ENCODE results near the gene ITPR3. TPM values are rescaled to one million over a fixed set of nuclear protein-coding genes. Genes with fewer than 3 reads are reported as not detected.

ITPR3 gene
- total RNA-seq, 1 donor from 2014 or later: 17.7 TPM

DNA sequence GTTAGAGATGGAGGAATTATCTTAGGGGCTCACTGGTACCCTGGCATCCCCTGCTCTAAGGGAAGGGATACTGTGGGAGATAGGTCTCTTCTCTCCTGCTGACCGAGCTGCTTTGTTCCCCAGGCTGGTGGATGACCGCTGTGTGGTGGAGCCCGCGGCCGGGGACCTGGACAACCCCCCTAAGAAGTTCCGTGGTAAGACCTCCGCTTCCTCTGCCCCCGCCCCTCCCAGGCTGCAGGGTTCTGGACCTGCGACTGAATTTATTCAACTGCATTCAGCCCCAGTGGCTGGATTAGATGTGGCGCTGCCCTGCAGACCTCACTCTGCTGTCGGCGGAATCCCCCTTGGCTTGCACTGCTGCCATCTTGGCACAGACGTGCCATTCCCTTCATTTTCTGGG lies 19.2 kb downstream of the ITPR3 start:
- Mint-ChIP-seq H3K27me3 (ENCODE audit: low read depth, unreplicated experiment) (peaks cover 18% of the 10 kb centered on the region), H3K9me3 (ENCODE audit: unreplicated experiment) (no peaks in the 10 kb centered on the region), H3K27ac (ENCODE audit: unreplicated experiment) (no peak overlapping the region), H3K4me3 (ENCODE audit: unreplicated experiment) (no peak overlapping the region), H3K4me1 (ENCODE audit: low read depth, unreplicated experiment) (no peaks in the 10 kb centered on the region), H3K36me3 (ENCODE audit: low read depth, unreplicated experiment) (peaks cover 3% of the 10 kb centered on the region)
- H3K27me3 ChIP-seq (ENCODE audit: insufficient read depth, low read length): peaks cover 5% of the 10 kb centered on the region
- H3K4me3 ChIP-seq (ENCODE audit: insufficient read depth, low read depth, low read length): no peak overlapping the region
- no peak overlapping the region for H3K27ac ChIP-seq (ENCODE audit: low read depth, low read length)
- no peaks in the 10 kb centered on the region for H3K4me1 ChIP-seq (ENCODE audit: insufficient read depth, low read length)
- no peaks in the 10 kb centered on the region for H4K20me1 ChIP-seq (ENCODE audit: insufficient read depth, low read length)
- no peak overlapping the region for H3K9ac ChIP-seq (ENCODE audit: low read length)
- H2AFZ ChIP-seq (ENCODE audit: low read depth, low read length): no peak overlapping the region
- no peaks in the 10 kb centered on the region for H3K9me3 ChIP-seq (ENCODE audit: insufficient read depth, low read depth, low read length)
- no peaks in the 10 kb centered on the region for H3K36me3 ChIP-seq (ENCODE audit: insufficient read depth, low read length)
- DNase-seq (ENCODE audit: low read depth) (no peak), FAIRE-seq (no peak)
- TF ChIP-seq EZH2 (IDR thresholded peaks at IDR 0.05; ENCODE audit: insufficient read depth, low read length): no peak
- TF ChIP-seq, protein P1, sequence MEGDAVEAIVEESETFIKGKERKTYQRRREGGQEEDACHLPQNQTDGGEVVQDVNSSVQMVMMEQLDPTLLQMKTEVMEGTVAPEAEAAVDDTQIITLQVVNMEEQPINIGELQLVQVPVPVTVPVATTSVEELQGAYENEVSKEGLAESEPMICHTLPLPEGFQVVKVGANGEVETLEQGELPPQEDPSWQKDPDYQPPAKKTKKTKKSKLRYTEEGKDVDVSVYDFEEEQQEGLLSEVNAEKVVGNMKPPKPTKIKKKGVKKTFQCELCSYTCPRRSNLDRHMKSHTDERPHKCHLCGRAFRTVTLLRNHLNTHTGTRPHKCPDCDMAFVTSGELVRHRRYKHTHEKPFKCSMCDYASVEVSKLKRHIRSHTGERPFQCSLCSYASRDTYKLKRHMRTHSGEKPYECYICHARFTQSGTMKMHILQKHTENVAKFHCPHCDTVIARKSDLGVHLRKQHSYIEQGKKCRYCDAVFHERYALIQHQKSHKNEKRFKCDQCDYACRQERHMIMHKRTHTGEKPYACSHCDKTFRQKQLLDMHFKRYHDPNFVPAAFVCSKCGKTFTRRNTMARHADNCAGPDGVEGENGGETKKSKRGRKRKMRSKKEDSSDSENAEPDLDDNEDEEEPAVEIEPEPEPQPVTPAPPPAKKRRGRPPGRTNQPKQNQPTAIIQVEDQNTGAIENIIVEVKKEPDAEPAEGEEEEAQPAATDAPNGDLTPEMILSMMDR (IDR thresholded peaks at IDR 0.05; ENCODE audit: insufficient read depth, low read depth, low read length): no peak
- no peaks in the 10 kb centered on the region for H3K79me2 ChIP-seq (ENCODE audit: insufficient read depth, low read length)
- no peak overlapping the region for H3K4me2 ChIP-seq (ENCODE audit: low read length)

GRCh38 chr6:33641144-33641543 lies 20.0 kb downstream of the ITPR3 start:
- Histone ChIP-seq H3K4me3 (ENCODE audit: insufficient read depth, low read depth, low read length) (no peak overlapping the region), H3K27me3 (ENCODE audit: insufficient read depth, low read length) (peaks cover 4% of the 10 kb centered on the region), H2AFZ (ENCODE audit: low read depth, low read length) (no peak overlapping the region), H3K9me3 (ENCODE audit: insufficient read depth, low read depth, low read length) (no peaks in the 10 kb centered on the region), H3K9ac (ENCODE audit: low read length) (no peak overlapping the region), H3K4me2 (ENCODE audit: low read length) (no peak overlapping the region), H3K27ac (ENCODE audit: low read depth, low read length) (no peak overlapping the region), H4K20me1 (ENCODE audit: insufficient read depth, low read length) (no peaks in the 10 kb centered on the region), H3K79me2 (ENCODE audit: insufficient read depth, low read length) (no peaks in the 10 kb centered on the region), H3K36me3 (ENCODE audit: insufficient read depth, low read length) (no peaks in the 10 kb centered on the region), H3K4me1 (ENCODE audit: insufficient read depth, low read length) (no peaks in the 10 kb centered on the region)
- DNase-seq (ENCODE audit: low read depth): no peak
- H3K36me3 Mint-ChIP-seq (ENCODE audit: low read depth, unreplicated experiment): peaks cover 3% of the 10 kb centered on the region
- no peak overlapping the region for H3K27ac Mint-ChIP-seq (ENCODE audit: unreplicated experiment)
- no peak for FAIRE-seq
- no peaks in the 10 kb centered on the region for H3K9me3 Mint-ChIP-seq (ENCODE audit: unreplicated experiment)
- TF ChIP-seq, protein P1 (IDR thresholded peaks at IDR 0.05; ENCODE audit: insufficient read depth, low read depth, low read length): no peak
- no peak for TF ChIP-seq EZH2 (IDR thresholded peaks at IDR 0.05; ENCODE audit: insufficient read depth, low read length)
- H3K4me1 Mint-ChIP-seq (ENCODE audit: low read depth, unreplicated experiment): no peaks in the 10 kb centered on the region
- peaks cover 17% of the 10 kb centered on the region for H3K27me3 Mint-ChIP-seq (ENCODE audit: low read depth, unreplicated experiment)
- H3K4me3 Mint-ChIP-seq (ENCODE audit: unreplicated experiment): no peak overlapping the region

DNA sequence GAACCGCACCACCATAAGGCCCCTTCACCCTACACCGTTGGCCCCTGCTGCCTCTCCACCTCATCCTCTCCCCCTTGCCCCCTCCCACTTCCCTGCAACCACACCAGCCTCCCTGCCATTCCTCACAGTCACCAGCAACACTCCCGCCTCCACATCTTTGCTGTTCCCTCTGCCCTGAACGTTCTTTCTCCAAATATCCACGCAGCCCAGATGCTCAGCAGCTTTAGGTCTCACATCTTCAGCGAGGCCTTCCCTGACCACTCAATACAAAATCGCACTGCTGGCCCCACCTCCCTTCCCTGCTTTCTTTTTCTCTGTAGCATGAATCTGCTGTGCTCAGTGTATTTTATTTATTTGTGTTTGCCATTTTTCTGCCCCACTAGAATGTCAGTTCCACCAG lies 20.5 kb downstream of the ITPR3 start:
- Histone ChIP-seq H3K27me3 (ENCODE audit: insufficient read depth, low read length) (no peaks in the 10 kb centered on the region), H2AFZ (ENCODE audit: low read depth, low read length) (no peak overlapping the region), H3K4me3 (ENCODE audit: insufficient read depth, low read depth, low read length) (no peak overlapping the region), H3K36me3 (ENCODE audit: insufficient read depth, low read length) (no peaks in the 10 kb centered on the region), H4K20me1 (ENCODE audit: insufficient read depth, low read length) (no peaks in the 10 kb centered on the region), H3K4me1 (ENCODE audit: insufficient read depth, low read length) (no peaks in the 10 kb centered on the region), H3K79me2 (ENCODE audit: insufficient read depth, low read length) (no peaks in the 10 kb centered on the region), H3K9me3 (ENCODE audit: insufficient read depth, low read depth, low read length) (no peaks in the 10 kb centered on the region), H3K27ac (ENCODE audit: low read depth, low read length) (no peak overlapping the region), H3K4me2 (ENCODE audit: low read length) (no peak overlapping the region), H3K9ac (ENCODE audit: low read length) (no peak overlapping the region)
- no peaks in the 10 kb centered on the region for H3K9me3 Mint-ChIP-seq (ENCODE audit: unreplicated experiment)
- DNase-seq (ENCODE audit: low read depth) (no peak), FAIRE-seq (no peak)
- TF ChIP-seq, protein P1 (IDR thresholded peaks at IDR 0.05; ENCODE audit: insufficient read depth, low read depth, low read length): no peak
- TF ChIP-seq EZH2 (IDR thresholded peaks at IDR 0.05; ENCODE audit: insufficient read depth, low read length): no peak
- H3K36me3 Mint-ChIP-seq (ENCODE audit: low read depth, unreplicated experiment): peaks cover 3% of the 10 kb centered on the region
- peaks cover 12% of the 10 kb centered on the region for H3K27me3 Mint-ChIP-seq (ENCODE audit: low read depth, unreplicated experiment)
- no peak overlapping the region for H3K4me3 Mint-ChIP-seq (ENCODE audit: unreplicated experiment)
- no peak overlapping the region for H3K27ac Mint-ChIP-seq (ENCODE audit: unreplicated experiment)
- no peaks in the 10 kb centered on the region for H3K4me1 Mint-ChIP-seq (ENCODE audit: low read depth, unreplicated experiment)
